GM12878 (cell line): ENCODE measurements around the gene VDR. TPM values are rescaled to one million over a fixed set of nuclear protein-coding genes. Genes with fewer than 3 reads are reported as not detected.

Experiments
- ATAC-seq: fragments of 200-7000 bp; cut with Tn5 transposase; 3 replicates; pipeline ENCODE4 v1.9.1; 2020; ENCODE audit warnings: mild to moderate bottlenecking, moderate library complexity
- BruUV-seq: library from RNA; stranded (reverse); fragments of 400-500 nt; replicated peaks from 2 replicates; lab custom pipeline; 2021; lab: Mats Ljungman, UMichigan
- CTCF ChIA-PET: fragments of 300-600 bp; sonication (Branson Sonifier 250); formaldehyde crosslinking; extraction: SDS; loops from one replicate; lab custom pipeline; 2021; ENCODE audit warnings: inconsistent platforms; lab: Yijun Ruan, JAX
- POLR2A ChIA-PET: fragments of 350-600 bp; formaldehyde crosslinking; extraction: SDS; loops from one replicate; lab custom pipeline; 2021; ENCODE audit warnings: inconsistent platforms; lab: Charles Lee
- RAD21 ChIA-PET: fragments of 300-600 bp; sonication (Branson Sonifier 250); formaldehyde crosslinking; loops from one replicate; lab custom pipeline; 2023; ENCODE audit warnings: antibody characterized with exemption; ENCODE audit not compliant: unreplicated experiment; lab: Charles Lee
- SMC1A ChIA-PET: fragments of 300-600 bp; sonication (Branson Sonifier 250); formaldehyde crosslinking; loops from one replicate; lab custom pipeline; 2023; ENCODE audit not compliant: unreplicated experiment, uncharacterized antibody; lab: Charles Lee
- DNase-seq: peaks from one replicate; pipeline ENCODE4 v3.0.0-alpha.2; 2011; ENCODE audit warnings: low read depth, low spot score
- FAIRE-seq: peaks from 3 replicates; lab custom pipeline; 2011; peaks lifted over from hg19 to GRCh38; lab: Jason Lieb, UNC
- H2AFZ ChIP-seq: 2 replicates; pipeline ENCODE4 v1.6.0; 2011; ENCODE audit warnings: low read depth, low read length, control low read depth; ENCODE audit not compliant: control insufficient read depth
- H3K27ac ChIP-seq: 2 replicates; pipeline ENCODE4 v1.5.1; 2011; ENCODE audit warnings: control low read depth; ENCODE audit not compliant: control insufficient read depth, insufficient read depth
- H3K27me3 ChIP-seq, 2 experiments: replicated peaks in 1 of 2; 2 replicates each; pipeline versions ENCODE4 v1.6.0 to v1.6.1; 2011; ENCODE audit warnings: low read length in 1 of 2; ENCODE audit not compliant: control insufficient read depth in 2 of 2, insufficient read depth in 2 of 2
- H3K36me3 ChIP-seq, 2 experiments: 2 replicates each; pipeline ENCODE4 v1.5.1; 2011; ENCODE audit warnings: low read length in 1 of 2; ENCODE audit not compliant: control insufficient read depth in 2 of 2, insufficient read depth in 2 of 2
- H3K4me1 ChIP-seq: 2 replicates; pipeline ENCODE4 v1.6.1; 2011; ENCODE audit warnings: mild to moderate bottlenecking, low read length, moderate library complexity, mixed read lengths; ENCODE audit not compliant: control insufficient read depth, insufficient read depth
- H3K4me2 ChIP-seq: 2 replicates; pipeline ENCODE4 v1.6.0; 2011; ENCODE audit warnings: control low read depth; ENCODE audit not compliant: control insufficient read depth, insufficient read depth
- H3K4me3 ChIP-seq: fragments of 200-600 bp; sonication (generic); 2 replicates; pipeline ENCODE4 v1.5.1; 2016
- H3K79me2 ChIP-seq: 2 replicates; pipeline ENCODE4 v1.6.0; 2011; ENCODE audit warnings: low read length; ENCODE audit not compliant: control insufficient read depth, insufficient read depth
- H3K9ac ChIP-seq: 2 replicates; pipeline ENCODE4 v1.8.0; 2011; ENCODE audit warnings: low read length, control low read depth, mixed read lengths; ENCODE audit not compliant: control insufficient read depth, insufficient read depth
- H3K9me3 ChIP-seq: replicated peaks from 3 replicates; pipeline ENCODE4 v1.5.1; 2011; ENCODE audit warnings: mild to moderate bottlenecking, low read length; ENCODE audit not compliant: control insufficient read depth, insufficient read depth
- H4K20me1 ChIP-seq: 2 replicates; pipeline ENCODE4 v1.6.0; 2011; ENCODE audit not compliant: control insufficient read depth, insufficient read depth
- CEBPZ ChIP-seq: fragments of 150-350 bp; IDR thresholded peaks from 2 replicates; pipeline ENCODE4 v1.6.1; 2016; ENCODE audit warnings: low read depth, low read length
- CREM ChIP-seq: IDR thresholded peaks from 2 replicates; pipeline ENCODE4 v1.6.1; 2014; ENCODE audit warnings: antibody characterized with exemption, low read depth
- KLF5 ChIP-seq: fragments of 450-650 bp; IDR thresholded peaks from 2 replicates; pipeline ENCODE4 v1.6.1; 2014; ENCODE audit warnings: mild to moderate bottlenecking; ENCODE audit not compliant: partially characterized antibody
- MTA3 ChIP-seq: IDR thresholded peaks from 2 replicates; pipeline ENCODE4 v1.6.1; 2012; ENCODE audit warnings: low read length, inconsistent platforms, borderline replicate concordance
- MXI1 ChIP-seq: fragments of 150-350 bp; IDR thresholded peaks from 2 replicates; pipeline ENCODE4 v1.6.1; 2011; ENCODE audit warnings: low read depth, mild to moderate bottlenecking, inconsistent platforms, low read length, improper control_type of control experiment
- NFIC ChIP-seq: IDR thresholded peaks from 2 replicates; pipeline ENCODE4 v1.6.1; 2012; ENCODE audit warnings: low read depth, mild to moderate bottlenecking, inconsistent platforms, low read length, moderate library complexity
- RELA ChIP-seq: fragments of 450-650 bp; IDR thresholded peaks from 2 replicates; pipeline ENCODE4 v1.8.0; 2014; ENCODE audit warnings: borderline replicate concordance; ENCODE audit not compliant: partially characterized antibody
- RFX5 ChIP-seq: IDR thresholded peaks from 2 replicates; pipeline ENCODE4 v1.6.1; 2011; ENCODE audit warnings: low read depth, low read length, improper control_type of control experiment
- STAT3 ChIP-seq: IDR thresholded peaks from 2 replicates; pipeline ENCODE4 v1.6.1; 2011; ENCODE audit warnings: low read depth, low read length, improper control_type of control experiment
- YBX1 ChIP-seq: fragments of 450-650 bp; IDR thresholded peaks from 2 replicates; pipeline ENCODE4 v1.6.1; 2016; ENCODE audit warnings: antibody characterized with exemption
- WGBS: methylation state at CpG from one replicate; pipeline ENCODE4 v1.1.6; 2016; ENCODE audit warnings: low lambda C conversion rate; ENCODE audit not compliant: insufficient replicate concordance, insufficient coverage; ENCODE audit errors: missing lambda C conversion rate; 5-methylcytosine and 5-hydroxymethylcytosine counted together
- in situ Hi-C: fragments of 300-500 bp; cut with MboI; formaldehyde crosslinking; loops from 9 replicates; pipeline ENCODE4 v1.14.3; 2018; ENCODE audit warnings: mixed read lengths
- intact Hi-C: fragments of 100-400 bp; cut with micrococcal nuclease; formaldehyde crosslinking; loops from one replicate; pipeline ENCODE4 v1.14.2; 2022; ENCODE audit not compliant: unreplicated experiment
- polyA plus RNA-seq, 11 experiments: library from polyadenylated mRNA; depleted of rRNA in 4 of 11; unstranded in 6 of 11; stranded (reverse) in 5 of 11; fragments of >200 nt; fragmentation: Nextera tagmentation in 4 of 11; fragmentation: Illumina TruSeq in 1 of 11; extraction: Ambion mirVana in 4 of 11; extraction: Trizol in 1 of 11; gene quantifications; 1 replicate in 1 of 11; 2 replicates in 10 of 11; pipeline versions ENCODE4 v1.2.1 to v1.2.3, GENCODE V29; 2011 to 2016; ENCODE audit warnings: inconsistent platforms in 2 of 11, missing spikeins in 2 of 11, low read depth in 1 of 11
- total RNA-seq, 4 experiments: library from RNA; depleted of rRNA in 3 of 4; stranded (reverse); fragments of >200 nt in 3 of 4; fragmentation: Illumina TruSeq in 1 of 4; extraction: Trizol in 1 of 4; gene quantifications; 2 replicates each; pipeline versions ENCODE4 v1.2.1 to v1.2.3, GENCODE V29; 2013 to 2021
- TF ChIP-seq, protein P1 (sequence below): fragments of 450-650 bp; IDR thresholded peaks from 2 replicates; pipeline ENCODE4 v1.6.1; 2017; ENCODE audit warnings: low read depth, mild to moderate bottlenecking, moderate library complexity

The VDR gene
- total and polyA plus RNA-seq, 10 of the 15 experiments (the other 5 are each of a cell fraction or from before 2014, with no cell fraction given), result 0.27 to 7.9 (median 3.0) TPM

DNA sequence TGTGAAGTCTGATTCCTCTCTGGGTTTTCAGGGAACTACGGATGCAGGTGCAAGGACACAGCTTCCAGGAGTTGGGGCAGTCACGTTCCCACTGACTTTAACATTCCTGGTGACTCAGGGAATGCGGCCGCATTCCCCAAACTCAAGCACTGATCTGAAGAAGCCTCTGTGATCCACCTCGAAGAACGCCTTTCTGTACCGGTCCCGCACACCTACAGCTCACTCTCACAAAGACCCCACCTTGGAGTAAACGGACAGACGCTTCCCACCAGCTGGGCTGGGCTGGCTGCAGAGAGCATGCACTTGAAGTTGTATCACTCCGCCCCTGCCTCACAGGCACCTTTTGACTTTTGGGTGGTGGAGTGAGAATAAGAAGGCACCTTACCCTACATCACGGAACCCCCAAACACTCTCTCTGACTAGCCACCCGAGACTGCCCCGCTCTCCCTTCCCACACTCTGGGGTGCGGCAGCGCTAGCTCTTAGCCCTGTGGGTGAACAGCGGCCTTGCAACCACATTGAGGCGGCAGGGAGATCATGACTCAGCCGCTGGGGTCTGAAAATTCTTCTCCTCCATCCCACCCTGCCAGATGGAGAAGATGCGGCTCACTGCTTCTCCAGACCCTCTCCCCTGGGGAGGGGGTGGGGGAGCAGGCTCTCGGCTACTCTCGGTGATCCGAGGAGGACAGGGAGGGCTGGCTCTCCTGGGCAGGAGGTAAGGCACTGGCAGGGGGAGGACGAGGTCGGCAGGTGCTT lies 61.4 kb downstream of the VDR start:
- no peak for ATAC-seq
- H3K9ac ChIP-seq, result no peak overlapping the region

More for the DNA sequence above, 61.4 kb downstream of the VDR start:
- DNase-seq (no peak), FAIRE-seq (no peak)
- ChIA-PET RAD21 (interaction anchor here (0.9 kb wide), 2 partner anchors 26 to 68 kb away, joined by 3 read pairs; no protein-coding TSS in a partner anchor), POLR2A (no interaction called here), CTCF (interaction anchor here (1.1 to 14.0 kb wide), 4 partner anchors 27 to 101 kb away, joined by 3 to 207 read pairs (median 86); partner anchors contain the start of gene SLC48A1), SMC1A (no interaction called here)
- no peak overlapping the region for H3K4me2 ChIP-seq
- intact Hi-C loops, result no loop called here
- H3K4me1 ChIP-seq, result no peaks in the 10 kb centered on the region
- no peak overlapping the region for H3K4me3 ChIP-seq
- TF ChIP-seq MXI1, result no peak
- no peak for TF ChIP-seq YBX1
- no peak for TF ChIP-seq KLF5
- TF ChIP-seq STAT3, result no peak
- no peak for TF ChIP-seq MTA3
- TF ChIP-seq RELA, result no peak
- TF ChIP-seq CREM, result no peak
- TF ChIP-seq, protein P1, sequence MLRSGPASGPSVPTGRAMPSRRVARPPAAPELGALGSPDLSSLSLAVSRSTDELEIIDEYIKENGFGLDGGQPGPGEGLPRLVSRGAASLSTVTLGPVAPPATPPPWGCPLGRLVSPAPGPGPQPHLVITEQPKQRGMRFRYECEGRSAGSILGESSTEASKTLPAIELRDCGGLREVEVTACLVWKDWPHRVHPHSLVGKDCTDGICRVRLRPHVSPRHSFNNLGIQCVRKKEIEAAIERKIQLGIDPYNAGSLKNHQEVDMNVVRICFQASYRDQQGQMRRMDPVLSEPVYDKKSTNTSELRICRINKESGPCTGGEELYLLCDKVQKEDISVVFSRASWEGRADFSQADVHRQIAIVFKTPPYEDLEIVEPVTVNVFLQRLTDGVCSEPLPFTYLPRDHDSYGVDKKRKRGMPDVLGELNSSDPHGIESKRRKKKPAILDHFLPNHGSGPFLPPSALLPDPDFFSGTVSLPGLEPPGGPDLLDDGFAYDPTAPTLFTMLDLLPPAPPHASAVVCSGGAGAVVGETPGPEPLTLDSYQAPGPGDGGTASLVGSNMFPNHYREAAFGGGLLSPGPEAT, result no peak
- no peak for TF ChIP-seq CEBPZ
- no peak for TF ChIP-seq NFIC
- no peak for TF ChIP-seq RFX5
- no peaks in the 10 kb centered on the region for H3K9me3 ChIP-seq
- BruUV-seq, result no TSS peak
- H3K27ac ChIP-seq, result no peak overlapping the region
- 88% methylated on average over 25 of the region's 25 CpGs for WGBS
- H3K27me3 ChIP-seq, result no peaks in the 10 kb centered on the region; a peak in 2 of 4 replicates
- in situ Hi-C loops, result no loop called here
- no peaks in the 10 kb centered on the region for H3K79me2 ChIP-seq
- H4K20me1 ChIP-seq, result no peaks in the 10 kb centered on the region
- no peaks in the 10 kb centered on the region for H3K36me3 ChIP-seq
- H2AFZ ChIP-seq, result no peak overlapping the region
